Mesodermal cell (in vitro differentiated cells): ENCODE results near the gene ZNF615. TPM values are rescaled to one million over a fixed set of nuclear protein-coding genes. Genes with fewer than 3 reads are reported as not detected.
A peak's percentile ranks its signal among the peaks of the same experiment; 100 is the strongest.
"Not testable (repeated sequence)": the region's sequence is repeated elsewhere in the genome, so short reads cannot be mapped to it uniquely, and the experiment has no call there.

Experiments
- H3K27ac ChIP-seq: 2 replicates; pipeline ENCODE4 v1.7.0; 2013; ENCODE audit warnings: mild to moderate bottlenecking, low read depth, low read length, moderate library complexity; ENCODE audit not compliant: severe bottlenecking
- H3K36me3 ChIP-seq: 2 replicates; pipeline ENCODE4 v1.7.1; 2013; ENCODE audit warnings: mild to moderate bottlenecking, low read length, moderate library complexity; ENCODE audit not compliant: control insufficient read depth, insufficient read depth
- H3K4me1 ChIP-seq: one replicate; pipeline ENCODE4 v1.7.1; 2013; ENCODE audit warnings: mild to moderate bottlenecking, low read length; ENCODE audit not compliant: insufficient read depth, control insufficient read depth, poor library complexity, severe bottlenecking
- H3K4me3 ChIP-seq: 2 replicates; pipeline ENCODE4 v1.7.0; 2013; ENCODE audit warnings: low read length, control low read depth, mild to moderate bottlenecking; ENCODE audit not compliant: insufficient read depth, poor library complexity, severe bottlenecking; ENCODE audit errors: extremely low read depth
- H3K9me3 ChIP-seq: 2 replicates; pipeline ENCODE4 v1.7.1; 2013; ENCODE audit warnings: mild to moderate bottlenecking, low read length, moderate library complexity; ENCODE audit not compliant: control insufficient read depth
- WGBS, 2 experiments: methylation state at CpG; one replicate each; pipeline ENCODE4 v1.1.5; 2013; ENCODE audit warnings: missing lambda C conversion rate in 2 of 2; ENCODE audit not compliant: insufficient coverage in 2 of 2; 5-methylcytosine and 5-hydroxymethylcytosine counted together
- polyA plus RNA-seq, 2 experiments: library from polyadenylated mRNA; stranded (reverse); fragments of 50-300 nt; gene quantifications; one replicate each; pipeline ENCODE4 v1.2.3, GENCODE V29; 2013

The ZNF615 gene
- polyA plus RNA-seq (2013, experiment 1 of 2) = 8.0 TPM
- polyA plus RNA-seq (2013, experiment 2 of 2) = 8.0 TPM

DNA sequence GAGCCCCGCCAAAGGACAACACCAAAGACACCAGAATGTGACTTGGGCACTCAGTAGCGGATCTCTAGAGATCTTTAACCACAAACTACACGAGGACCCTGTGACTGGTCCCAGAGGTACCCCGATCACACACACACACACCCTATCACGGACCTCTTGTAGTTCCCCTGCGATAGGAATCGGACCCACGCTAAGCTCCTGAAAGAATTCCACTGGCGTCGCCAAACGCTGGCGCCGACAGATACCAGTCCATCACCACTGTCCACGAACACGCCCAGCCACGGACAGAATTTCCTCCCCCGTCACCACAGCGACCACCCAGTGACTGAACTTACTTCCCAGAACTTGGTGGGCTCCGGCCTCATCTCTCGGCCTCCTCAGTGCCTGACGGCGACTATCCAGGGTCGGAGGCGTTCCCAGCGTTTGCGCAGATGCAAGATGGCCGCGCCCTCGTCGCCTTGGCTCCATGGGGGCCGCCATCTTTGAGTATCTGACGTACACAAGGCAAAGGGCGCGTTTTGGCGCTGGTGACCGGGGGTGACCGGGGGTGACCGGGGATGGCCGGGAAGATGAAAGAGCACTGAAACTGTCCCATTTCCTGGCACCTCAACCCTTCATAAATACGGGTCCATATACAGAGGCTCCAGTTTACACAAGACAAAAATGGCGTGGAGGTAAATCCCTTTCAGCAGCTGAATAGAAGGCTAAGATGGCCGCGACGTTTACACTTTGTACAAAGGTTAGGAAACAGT lies at the start of gene ZNF615:
TSS of gene ZNF615 (minus strand) at position 406 of the 752 bp plus-strand sequence. CDS start 4,500 bp downstream, outside the sequence.
- 4 to 6% methylated on average over 34 to 39 of the region's 44 CpGs for WGBS, 2 experiments
- H3K27ac ChIP-seq = peak within 1 kb of the TSS; percentile 76
- H3K9me3 ChIP-seq = peaks cover 31% of the 10 kb centered on the region
- no peaks in the 10 kb centered on the region for H3K4me1 ChIP-seq
- H3K36me3 ChIP-seq = peaks cover 30% of the 10 kb centered on the region
- H3K4me3 ChIP-seq = peak within 1 kb of the TSS; percentile 77

DNA sequence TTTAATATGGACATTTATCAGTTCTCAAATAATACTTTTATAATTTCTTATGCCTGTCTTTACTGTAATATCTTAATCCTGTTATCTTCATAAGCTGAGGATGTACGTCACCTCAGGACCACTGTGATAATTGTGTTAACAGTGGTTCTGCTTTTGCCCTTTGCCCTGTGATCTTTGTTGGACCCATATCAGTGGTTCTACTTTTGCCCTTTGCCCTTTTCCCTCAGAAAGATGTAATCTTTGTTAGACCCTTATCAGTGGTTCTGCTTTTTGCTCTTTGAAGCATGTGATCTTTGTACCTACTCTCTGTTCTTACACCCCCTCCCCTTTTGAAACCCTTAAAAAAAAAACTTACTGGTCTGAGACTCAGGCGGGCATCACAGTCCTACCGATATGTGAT lies 48.5 kb upstream of the ZNF615 start:
- 88 to 100% methylated on average over 3 of the region's 3 CpGs for WGBS, 2 experiments
- not testable (repeated sequence) for H3K27ac ChIP-seq, H3K4me3 ChIP-seq, H3K4me1 ChIP-seq, H3K36me3 ChIP-seq
- peaks cover 22% of the 10 kb centered on the region for H3K9me3 ChIP-seq

DNA sequence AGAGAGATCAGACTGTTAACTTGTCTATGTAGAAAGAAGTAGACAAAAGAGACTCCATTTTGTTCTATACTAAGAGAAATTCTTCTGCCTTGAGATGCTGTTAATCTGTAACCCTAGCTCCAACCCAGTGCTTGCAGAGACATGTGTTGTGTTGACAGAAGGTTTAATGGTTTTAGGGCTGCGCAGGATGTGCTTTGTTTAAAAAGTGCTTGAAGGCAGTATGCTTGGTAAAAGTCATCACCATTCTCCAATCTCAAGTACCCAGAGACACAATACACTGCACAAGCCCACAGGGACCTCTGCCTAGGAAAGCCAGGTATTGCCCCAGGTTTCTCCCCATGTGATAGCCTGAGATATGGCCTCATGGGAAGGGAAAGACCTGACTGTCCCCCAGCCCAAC lies 43.7 kb upstream of the ZNF615 start:
- H3K36me3 ChIP-seq, H3K27ac ChIP-seq, H3K4me3 ChIP-seq, H3K4me1 ChIP-seq: not testable (repeated sequence)
- peaks cover 21% of the 10 kb centered on the region for H3K9me3 ChIP-seq
- no CpG with 5 or more reads among the region's 1 CpG for WGBS, 2 experiments

DNA sequence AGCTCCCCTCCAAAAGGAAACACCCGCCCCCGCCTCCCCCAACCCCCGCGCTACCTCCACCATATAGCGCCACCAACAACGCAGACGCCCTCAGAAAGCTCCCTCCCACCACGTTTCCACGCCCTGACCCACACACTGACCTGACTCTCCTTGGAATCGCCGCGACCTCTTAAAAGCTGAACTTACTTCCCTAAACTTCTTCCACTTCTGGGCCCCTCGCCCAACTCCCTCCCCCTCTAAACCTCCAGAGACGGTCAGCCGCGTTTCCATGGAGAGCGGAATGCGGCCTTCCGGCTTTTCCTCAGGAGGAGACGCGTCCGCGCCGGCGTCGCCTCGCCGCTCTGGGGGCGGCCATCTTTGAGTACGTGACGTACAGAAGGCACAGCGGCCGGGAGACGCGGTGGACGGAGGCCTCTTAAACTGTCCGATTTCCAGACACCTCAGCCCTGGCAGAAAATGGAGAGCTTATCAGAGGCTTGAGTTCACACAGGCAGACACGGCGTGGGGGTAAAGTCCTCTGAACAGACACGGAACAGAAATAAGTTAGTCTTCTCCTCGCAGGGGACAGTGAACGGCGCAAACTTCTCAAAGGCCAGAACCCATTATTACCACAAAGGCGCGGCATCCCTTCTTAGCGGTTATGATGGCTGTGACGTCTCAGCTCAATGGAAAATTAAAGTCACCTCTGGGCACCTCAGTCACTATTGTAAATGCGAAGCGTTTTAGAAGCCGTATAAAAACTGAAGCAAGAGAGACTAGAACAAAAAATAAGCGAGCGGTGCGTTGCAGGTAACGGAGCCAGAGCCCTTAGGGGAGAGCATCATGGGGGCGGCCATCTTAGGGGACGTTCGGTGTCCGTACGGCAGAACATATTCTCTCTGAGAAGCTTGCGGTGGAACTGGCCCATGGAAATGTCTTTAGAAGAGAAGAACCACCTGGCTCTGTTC lies 40.8 kb upstream of the ZNF615 start, which contains the start of gene ZNF432:
TSS of gene ZNF432 (minus strand) at position 284 of the 947 bp plus-strand sequence. CDS start 1,970 bp downstream, outside the sequence.
- H3K4me3 ChIP-seq = peak within 1 kb of the TSS; percentile 55
- H3K4me1 ChIP-seq = no peaks in the 10 kb centered on the region
- WGBS, 2 experiments = 8 to 11% methylated on average over 40 to 49 of the region's 60 CpGs
- peaks cover 35% of the 10 kb centered on the region for H3K9me3 ChIP-seq
- H3K27ac ChIP-seq = peak within 1 kb of the TSS; percentile 99
- H3K36me3 ChIP-seq = peaks cover 30% of the 10 kb centered on the region

DNA sequence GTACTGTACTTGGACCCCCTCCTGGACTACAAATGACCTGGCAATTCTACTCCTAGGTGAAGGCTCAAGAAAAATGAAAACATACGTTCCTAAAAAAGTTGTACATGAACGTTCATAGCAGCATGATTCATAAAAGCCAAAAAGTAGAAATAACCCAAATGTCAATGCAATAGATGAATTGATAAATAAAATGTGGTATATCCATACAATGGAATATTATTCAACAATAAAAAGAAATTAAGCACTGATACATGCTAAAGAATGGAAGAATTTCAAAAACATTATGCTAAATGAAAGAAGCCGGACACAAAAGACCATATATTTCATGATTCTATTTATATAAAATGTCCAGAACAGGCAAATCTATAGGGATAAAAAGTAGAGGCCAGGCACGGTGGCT lies 31.2 kb upstream of the ZNF615 start:
- H3K4me3 ChIP-seq = no peak overlapping the region
- WGBS, 2 experiments = 100% methylated on average over 2 to 3 of the region's 4 CpGs
- H3K36me3 ChIP-seq = peaks cover 79% of the 10 kb centered on the region
- H3K9me3 ChIP-seq = peaks cover 55% of the 10 kb centered on the region
- H3K27ac ChIP-seq = no peak overlapping the region
- no peaks in the 10 kb centered on the region for H3K4me1 ChIP-seq

DNA sequence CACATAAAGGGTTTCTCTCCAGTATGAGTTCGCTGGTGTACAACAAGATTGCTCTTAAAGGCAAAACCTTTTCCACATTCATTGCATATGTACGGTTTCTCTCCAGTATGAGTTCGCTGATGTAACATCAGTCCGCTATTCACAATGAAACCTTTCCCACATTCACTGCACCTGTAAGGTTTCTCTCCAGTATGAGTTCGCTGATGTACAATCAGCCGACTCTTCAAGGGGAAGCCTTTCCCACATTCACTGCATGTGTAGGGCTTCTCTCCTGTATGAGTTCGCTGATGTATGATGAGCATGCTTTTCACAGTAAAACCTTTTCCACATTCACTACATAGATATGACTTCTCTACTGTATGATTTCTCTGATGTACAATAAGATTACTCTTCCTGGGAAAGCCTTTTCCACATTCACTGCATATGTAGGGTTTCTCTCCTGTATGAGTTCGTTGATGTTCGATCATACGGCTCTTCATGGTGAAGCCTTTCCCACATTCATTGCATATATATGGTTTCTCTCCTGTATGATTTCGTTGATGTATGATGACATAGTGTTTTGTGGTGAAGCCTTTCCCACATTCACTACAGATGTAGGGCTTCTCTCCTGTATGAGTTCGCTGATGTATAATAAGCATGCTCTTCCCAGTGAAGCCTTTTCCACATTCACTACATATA lies 26.2 kb upstream of the ZNF615 start:
- WGBS, 2 experiments = 92 to 100% methylated on average over 6 of the region's 12 CpGs
- no peak overlapping the region for H3K4me3 ChIP-seq
- H3K9me3 ChIP-seq = peaks cover 87% of the 10 kb centered on the region
- no peaks in the 10 kb centered on the region for H3K4me1 ChIP-seq
- H3K27ac ChIP-seq = no peak overlapping the region
- peaks cover 86% of the 10 kb centered on the region for H3K36me3 ChIP-seq

DNA sequence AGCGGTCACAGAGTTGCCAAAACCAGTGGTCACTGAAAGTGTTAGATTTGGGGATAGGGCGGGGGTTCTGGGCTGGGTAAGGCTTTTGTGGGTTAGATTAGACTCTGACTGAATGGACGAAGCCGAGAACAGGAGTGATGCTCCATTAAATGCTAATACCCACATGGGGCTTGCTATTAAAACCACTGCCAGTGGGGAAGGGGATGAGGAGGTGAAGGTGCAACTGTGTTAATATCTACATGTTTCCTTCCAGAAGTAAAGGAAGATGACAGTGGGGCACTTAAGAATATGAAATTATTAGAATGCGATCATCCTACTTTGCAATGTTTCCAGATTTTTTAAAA lies 20.7 kb upstream of the ZNF615 start:
- WGBS, 2 experiments = 0 to 12% methylated on average over 3 to 4 of the region's 5 CpGs
- peaks cover 63% of the 10 kb centered on the region for H3K36me3 ChIP-seq
- no peaks in the 10 kb centered on the region for H3K4me1 ChIP-seq
- H3K9me3 ChIP-seq = peaks cover 62% of the 10 kb centered on the region
- peak overlapping the region; percentile 73 for H3K4me3 ChIP-seq
- H3K27ac ChIP-seq = peak overlapping the region; percentile 96

DNA sequence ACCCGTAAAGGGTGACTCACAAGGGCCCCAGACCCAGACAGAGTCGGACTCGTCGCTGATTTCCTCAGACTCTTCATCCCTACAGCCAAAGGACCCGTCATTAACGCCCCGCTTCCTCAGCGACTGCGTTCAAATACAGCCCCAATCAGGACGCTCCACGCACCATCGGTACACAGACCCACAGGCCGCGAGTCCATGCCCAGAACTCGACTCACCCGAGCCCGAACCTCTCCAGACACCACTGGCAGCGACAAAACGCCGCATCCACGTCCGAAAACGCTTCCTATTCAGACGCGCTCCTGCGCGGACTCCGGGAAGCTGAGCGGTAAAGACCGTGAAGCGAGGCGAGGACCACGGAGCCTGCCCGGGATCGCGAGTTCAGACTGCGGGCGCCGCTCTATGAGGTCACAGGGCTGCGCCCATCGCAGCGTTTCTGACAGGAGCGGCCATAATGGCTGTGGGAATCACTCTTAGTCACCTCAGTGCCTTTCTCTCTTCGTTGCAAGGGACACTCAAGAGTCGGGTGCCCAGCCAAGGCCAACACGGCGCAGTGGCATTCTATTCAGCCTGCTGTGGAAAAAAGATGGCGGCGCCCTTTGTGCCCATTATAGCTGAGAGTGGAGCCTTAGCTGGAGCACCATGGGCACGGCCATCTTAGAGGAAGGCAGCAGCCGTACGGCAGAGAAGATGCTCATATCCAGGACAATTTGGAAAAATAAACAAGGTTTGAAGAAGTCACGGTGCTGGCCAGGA lies 20.2 kb upstream of the ZNF615 start, which contains the start of gene ZNF614:
TSS of gene ZNF614 (minus strand) at position 353 of the 753 bp plus-strand sequence. CDS start 2,634 bp downstream, outside the sequence.
- Histone ChIP-seq H3K4me1 (no peaks in the 10 kb centered on the region), H3K27ac (peak within 1 kb of the TSS; percentile 96), H3K9me3 (peaks cover 60% of the 10 kb centered on the region), H3K4me3 (peak within 1 kb of the TSS; percentile 73), H3K36me3 (peaks cover 63% of the 10 kb centered on the region)
- 0% methylated on average over 46 to 48 of the region's 53 CpGs for WGBS, 2 experiments

DNA sequence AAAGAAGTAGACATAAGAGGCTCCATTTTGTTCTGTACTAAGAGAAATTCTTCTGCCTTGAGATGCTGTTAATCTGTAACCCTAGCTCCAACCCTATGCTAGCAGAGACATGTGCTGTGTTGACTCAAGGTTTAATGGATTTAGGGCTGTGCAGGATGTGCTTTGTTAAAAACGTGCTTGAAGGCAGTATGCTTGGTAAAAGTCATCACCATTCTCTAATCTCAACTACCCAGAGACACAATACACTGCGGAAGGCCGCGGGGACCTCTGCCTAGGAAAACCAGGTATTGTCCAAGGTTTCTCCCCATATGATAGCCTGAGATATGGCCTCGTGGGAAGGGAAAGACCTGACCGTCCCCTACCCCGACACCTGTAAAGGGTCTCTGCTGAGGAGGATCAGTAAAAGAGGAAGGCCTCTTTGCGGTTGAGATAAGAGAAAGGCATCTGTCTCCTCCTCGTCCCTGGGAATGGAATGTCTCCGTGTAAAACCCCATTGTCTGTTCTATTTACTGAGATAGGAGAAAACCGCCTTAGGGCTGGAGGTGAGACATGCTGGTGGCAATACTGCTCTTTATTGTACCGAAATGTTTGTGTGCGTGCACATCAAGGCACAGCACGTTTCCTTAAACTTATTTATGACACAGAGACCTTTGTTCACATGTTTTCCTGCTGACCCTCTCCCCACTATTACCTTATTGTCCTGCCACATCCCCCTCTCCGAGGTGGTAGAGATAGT lies 18.4 kb upstream of the ZNF615 start:
- WGBS, 2 experiments = 91 to 97% methylated on average over 10 to 11 of the region's 15 CpGs
- peaks cover 63% of the 10 kb centered on the region for H3K36me3 ChIP-seq
- H3K9me3 ChIP-seq = peaks cover 49% of the 10 kb centered on the region
- not testable (repeated sequence) for H3K4me1 ChIP-seq, H3K4me3 ChIP-seq, H3K27ac ChIP-seq
